ENCODE results near the gene CEP135.

The CEP135 gene

GRCh38 chr4:56080384-56080783, 131.6 kb downstream of the CEP135 start:
- no peak for DNase-seq (ENCODE audit: low read depth)

- no peak for DNase-seq (ENCODE audit: low read depth)
Observed at GRCh38 chr4:56082829-56083228, 134.1 kb downstream of the CEP135 start.
